WTC11 (cell line): Measurements from ENCODE around the gene MPZ. TPM values are rescaled to one million over a fixed set of nuclear protein-coding genes. Genes with fewer than 3 reads are reported as not detected.

Source experiments
- ATAC-seq: fragments of 200-7000 bp; cut with Tn5 transposase; 2 replicates; pipeline ENCODE4 v1.10.0; 2021; ENCODE audit warnings: mild to moderate bottlenecking, moderate library complexity
- CTCF ChIA-PET: fragments of 300-600 bp; sonication (Branson Sonifier 250); formaldehyde crosslinking; loops from one replicate; lab custom pipeline; 2021; ENCODE audit warnings: antibody characterized with exemption; lab: Charles Lee
- POLR2A ChIA-PET: fragments of 350-600 bp; sonication (Branson Sonifier 250); formaldehyde crosslinking; loops from one replicate; lab custom pipeline; 2021; ENCODE audit warnings: antibody characterized with exemption; lab: Charles Lee
- DNase-seq: peaks from one replicate; pipeline ENCODE4 v3.0.0; 2021; ENCODE audit warnings: low spot score
- H3K27ac Mint-ChIP-seq: 2 replicates; pipeline ENCODE4 v1.8.0; 2021; ENCODE audit warnings: mixed read lengths
- H3K27me3 Mint-ChIP-seq: 2 replicates; pipeline ENCODE4 v1.8.0; 2021; ENCODE audit warnings: low read depth, mild to moderate bottlenecking, moderate library complexity, mixed read lengths
- H3K36me3 Mint-ChIP-seq: 2 replicates; pipeline ENCODE4 v1.8.0; 2021; ENCODE audit warnings: mixed read lengths
- H3K4me1 Mint-ChIP-seq: 2 replicates; pipeline ENCODE4 v1.8.0; 2022; ENCODE audit warnings: mixed read lengths
- H3K4me3 Mint-ChIP-seq: 2 replicates; pipeline ENCODE4 v1.8.0; 2021; ENCODE audit warnings: mild to moderate bottlenecking, moderate library complexity, mixed read lengths
- H3K9me3 Mint-ChIP-seq: 2 replicates; pipeline ENCODE4 v1.8.0; 2021; ENCODE audit warnings: mixed read lengths
- ATF6 ChIP-seq: sonication (generic); formaldehyde crosslinking; IDR thresholded peaks from 2 replicates; pipeline ENCODE4 v1.8.1; 2023; ENCODE audit warnings: mild to moderate bottlenecking, missing genetic modification reagents
- CDX4 ChIP-seq: fragments of 250-450 bp; sonication (Bioruptor Pico); IDR thresholded peaks from 2 replicates; pipeline ENCODE4 v1.9.0; 2021; ENCODE audit warnings: moderate library complexity, mild to moderate bottlenecking, inconsistent platforms, borderline replicate concordance
- E2F4 ChIP-seq: sonication (generic); formaldehyde crosslinking; IDR thresholded peaks from 2 replicates; pipeline ENCODE4 v1.8.1; 2022; ENCODE audit warnings: low read depth, mild to moderate bottlenecking, moderate library complexity, missing genetic modification reagents, borderline replicate concordance
- ESRRA ChIP-seq: sonication (generic); formaldehyde crosslinking; IDR thresholded peaks from 2 replicates; pipeline ENCODE4 v1.8.1; 2022; ENCODE audit warnings: mild to moderate bottlenecking, missing genetic modification reagents, borderline replicate concordance
- FOXJ3 ChIP-seq: sonication (generic); formaldehyde crosslinking; IDR thresholded peaks from 2 replicates; pipeline ENCODE4 v1.9.0; 2021; ENCODE audit warnings: missing genetic modification reagents, mild to moderate bottlenecking, borderline replicate concordance
- FOXP1 ChIP-seq: sonication (generic); formaldehyde crosslinking; IDR thresholded peaks from 2 replicates; pipeline ENCODE4 v1.8.0; 2022; ENCODE audit warnings: missing genetic modification reagents, mild to moderate bottlenecking, moderate library complexity, borderline replicate concordance
- FOXP4 ChIP-seq: sonication (generic); formaldehyde crosslinking; IDR thresholded peaks from 2 replicates; pipeline ENCODE4 v1.8.0; 2022; ENCODE audit warnings: mild to moderate bottlenecking, missing genetic modification reagents
- GRHL2 ChIP-seq: fragments of 250-450 bp; sonication (Bioruptor Pico); IDR thresholded peaks from 2 replicates; pipeline ENCODE4 v1.8.0; 2022; ENCODE audit warnings: mild to moderate bottlenecking, moderate library complexity; ENCODE audit not compliant: insufficient replicate concordance, severe bottlenecking
- GTF2I ChIP-seq: fragments of 250-450 bp; sonication (Bioruptor Pico); conservative IDR thresholded peaks from 2 replicates; pipeline ENCODE4 v1.4.0; 2021; ENCODE audit warnings: mild to moderate bottlenecking
- IRF2 ChIP-seq: sonication (generic); formaldehyde crosslinking; IDR thresholded peaks from 2 replicates; pipeline ENCODE4 v1.8.0; 2022; ENCODE audit warnings: low read depth, missing genetic modification reagents, borderline replicate concordance
- JAZF1 ChIP-seq: fragments of 250-450 bp; sonication (Bioruptor Pico); IDR thresholded peaks from 2 replicates; pipeline ENCODE4 v1.9.0; 2021; ENCODE audit warnings: moderate library complexity, mild to moderate bottlenecking, inconsistent platforms
- JUN ChIP-seq: sonication (generic); formaldehyde crosslinking; IDR thresholded peaks from 2 replicates; pipeline ENCODE4 v1.8.0; 2023; ENCODE audit warnings: mild to moderate bottlenecking, missing genetic modification reagents
- MAX ChIP-seq: sonication (generic); formaldehyde crosslinking; IDR thresholded peaks from 2 replicates; pipeline ENCODE4 v1.8.0; 2022; ENCODE audit warnings: mild to moderate bottlenecking, missing genetic modification reagents
- NFE2L1 ChIP-seq: sonication (generic); formaldehyde crosslinking; IDR thresholded peaks from 2 replicates; pipeline ENCODE4 v1.8.1; 2023; ENCODE audit warnings: missing genetic modification reagents
- NR2C2 ChIP-seq: sonication (generic); formaldehyde crosslinking; IDR thresholded peaks from 2 replicates; pipeline ENCODE4 v1.8.0; 2022; ENCODE audit warnings: mild to moderate bottlenecking, missing genetic modification reagents
- STAT6 ChIP-seq: sonication (generic); formaldehyde crosslinking; conservative IDR thresholded peaks from 2 replicates; pipeline ENCODE4 v1.8.1; 2023; ENCODE audit warnings: mild to moderate bottlenecking, low read depth, missing genetic modification reagents, moderate library complexity
- TEAD4 ChIP-seq: sonication (generic); formaldehyde crosslinking; IDR thresholded peaks from 2 replicates; pipeline ENCODE4 v1.8.0; 2022; ENCODE audit warnings: mild to moderate bottlenecking, missing genetic modification reagents
- USF2 ChIP-seq: sonication (generic); formaldehyde crosslinking; IDR thresholded peaks from 2 replicates; pipeline ENCODE4 v1.8.1; 2023; ENCODE audit warnings: mild to moderate bottlenecking, missing genetic modification reagents, moderate library complexity
- ZBTB21 ChIP-seq: sonication (generic); formaldehyde crosslinking; IDR thresholded peaks from 2 replicates; pipeline ENCODE4 v1.8.1; 2023; ENCODE audit warnings: mild to moderate bottlenecking, missing genetic modification reagents, borderline replicate concordance
- ZNF317 ChIP-seq: sonication (generic); formaldehyde crosslinking; IDR thresholded peaks from 2 replicates; pipeline ENCODE4 v1.8.1; 2023; ENCODE audit warnings: low read depth, mild to moderate bottlenecking, moderate library complexity, missing genetic modification reagents, borderline replicate concordance
- total RNA-seq: library from RNA; stranded (reverse); gene quantifications from 3 replicates; pipeline ENCODE4 v1.2.3, GENCODE V29; 2021

Gene MPZ
- total RNA-seq, 1 experiment from 2014 or later = 5.2 TPM

- TF ChIP-seq IRF2 = no peak
- no peak for TF ChIP-seq ATF6 (CRISPR knock-in tag)
- TF ChIP-seq ESRRA = no peak
- TF ChIP-seq GRHL2 (CRISPR knock-in tag) = no peak
- TF ChIP-seq NFE2L1 (CRISPR knock-in tag) = no peak
- no peak for TF ChIP-seq TEAD4
- no peak for TF ChIP-seq MAX (CRISPR knock-in tag)
- Mint-ChIP-seq H3K27ac (no peak overlapping the region), H3K9me3 (no peaks in the 10 kb centered on the region), H3K4me3 (no peak overlapping the region), H3K36me3 (no peaks in the 10 kb centered on the region), H3K27me3 (no peaks in the 10 kb centered on the region; the same call in 1 of the 2 replicates), H3K4me1 (peaks cover 45% of the 10 kb centered on the region)
- no peak for ATAC-seq
- POLR2A ChIA-PET = no interaction called here
- no peak for DNase-seq
- CTCF ChIA-PET = no interaction called here
These were observed 1.9 kb upstream of the MPZ start for GRCh38 chr1:161311595-161312181.

- CTCF ChIA-PET = interaction anchor here (0.9 to 1.1 kb wide), 2 partner anchors 49 to 74 kb away, joined by 4 to 5 read pairs; partner anchors contain the start of gene PCP4L1
These were observed 1.7 kb downstream of the MPZ start for GRCh38 chr1:161307892-161308638.

More at GRCh38 chr1:161307892-161308638, 1.7 kb downstream of the MPZ start:
- Mint-ChIP-seq H3K4me1 (peaks cover 41% of the 10 kb centered on the region), H3K4me3 (no peak overlapping the region), H3K36me3 (no peaks in the 10 kb centered on the region), H3K27me3 (no peaks in the 10 kb centered on the region; the same call in 1 of the 2 replicates), H3K9me3 (no peaks in the 10 kb centered on the region), H3K27ac (no peak overlapping the region)
- POLR2A ChIA-PET = no interaction called here
- DNase-seq (no peak), ATAC-seq (no peak)
- TF ChIP-seq FOXJ3 (CRISPR knock-in tag) (no peak), ZBTB21 (no peak), STAT6 (CRISPR knock-in tag) (no peak), JUN (CRISPR knock-in tag) (no peak), NR2C2 (CRISPR knock-in tag) (no peak), ZNF317 (no peak), JAZF1 (CRISPR knock-in tag) (no peak), GTF2I (CRISPR knock-in tag) (no peak), FOXP1 (CRISPR knock-in tag) (no peak), USF2 (CRISPR knock-in tag) (no peak), CDX4 (CRISPR knock-in tag) (no peak), FOXP4 (no peak), E2F4 (CRISPR knock-in tag) (no peak)
